NCI-H748 treated with DMSO at 0.1 percent for 48 hours (cell line): ENCODE results near the gene ADGRF3.
"Not testable (repeated sequence)": the region's sequence is repeated elsewhere in the genome, so short reads cannot be mapped to it uniquely, and the experiment has no call there.

Experiments used
- DNase-seq: peaks from one replicate; lab custom pipeline; 2025; lab: John Stamatoyannopoulos, UW

Gene ADGRF3

GRCh38 chr2:26316845-26317244, 29.7 kb downstream of the ADGRF3 start:
- DNase-seq = no peak

GRCh38 chr2:26316041-26316440, 30.5 kb downstream of the ADGRF3 start:
- DNase-seq = no peak

- no peak for DNase-seq
Observed at GRCh38 chr2:26314243-26314642, 32.3 kb downstream of the ADGRF3 start.

GRCh38 chr2:26313446-26313845, 33.1 kb downstream of the ADGRF3 start:
- no peak for DNase-seq

- DNase-seq = no peak
Observed at GRCh38 chr2:26312471-26312870, 34.1 kb downstream of the ADGRF3 start.

- no peak for DNase-seq
Observed at GRCh38 chr2:26309921-26310320, 36.7 kb downstream of the ADGRF3 start.

- DNase-seq = no peak
Observed at GRCh38 chr2:26305540-26305939, 41.0 kb downstream of the ADGRF3 start.

- not testable (repeated sequence) for DNase-seq
Observed at GRCh38 chr2:26305094-26305493, 41.5 kb downstream of the ADGRF3 start.

- no peak for DNase-seq
Observed at GRCh38 chr2:26302846-26303245, 43.7 kb downstream of the ADGRF3 start.

- DNase-seq = no peak
Observed at GRCh38 chr2:26300234-26300925, 46.2 kb downstream of the ADGRF3 start.

GRCh38 chr2:26299471-26300101, 47.0 kb downstream of the ADGRF3 start:
- DNase-seq = no peak

GRCh38 chr2:26298638-26299393, 47.8 kb downstream of the ADGRF3 start:
- no peak for DNase-seq

GRCh38 chr2:26298286-26298637, 48.3 kb downstream of the ADGRF3 start:
- no peak for DNase-seq

- no peak for DNase-seq
Observed at GRCh38 chr2:26297061-26297460, 49.5 kb downstream of the ADGRF3 start.

- DNase-seq = no peak
Observed at GRCh38 chr2:26295511-26295910, 51.1 kb downstream of the ADGRF3 start.

GRCh38 chr2:26292646-26293045, 53.9 kb downstream of the ADGRF3 start:
- DNase-seq = no peak

- DNase-seq = no peak
Observed at GRCh38 chr2:26290001-26290400, 56.6 kb downstream of the ADGRF3 start.

GRCh38 chr2:26285931-26286330, 60.7 kb downstream of the ADGRF3 start:
- no peak for DNase-seq

- DNase-seq = no peak
Observed at GRCh38 chr2:26284132-26284531, 62.5 kb downstream of the ADGRF3 start.

GRCh38 chr2:26283606-26284005, 63.0 kb downstream of the ADGRF3 start:
- DNase-seq = no peak

- DNase-seq = no peak
Observed at GRCh38 chr2:26281226-26281625, 65.4 kb downstream of the ADGRF3 start.

GRCh38 chr2:26279886-26280285, 66.7 kb downstream of the ADGRF3 start:
- no peak for DNase-seq
